Heart left ventricle (tissue), 16 donors: ENCODE data around the gene NEDD4L. TPM values are rescaled to one million over a fixed set of nuclear protein-coding genes. Genes with fewer than 3 reads are reported as not detected.

Experiments
- ATAC-seq, 4 donors: fragments of 200-7000 bp; cut with Tn5 transposase; one replicate each; pipeline ENCODE4 v1.9.1; 2020 to 2022; ENCODE audit warnings: moderate library complexity in 4 of 4, mild to moderate bottlenecking in 3 of 4, moderate number of reproducible peaks in 1 of 4
- DNase-seq, 5 donors: peaks; one replicate each; pipeline ENCODE4 v3.0.0-alpha.2; 2020
- H3K27ac ChIP-seq, 12 donors: fragments of 200-600 bp; sonication (generic) in 4 of 12; one replicate each; pipeline versions ENCODE4 v1.5.0 to v1.8.0; 2016 to 2022; ENCODE audit warnings: mild to moderate bottlenecking in 2 of 12
- H3K27me3 ChIP-seq, 9 donors: fragments of 200-600 bp; sonication (generic) in 2 of 9; one replicate each; pipeline versions ENCODE4 v1.5.1 to v1.8.0; 2016 to 2022; ENCODE audit warnings: mild to moderate bottlenecking in 3 of 9
- H3K36me3 ChIP-seq, 9 donors: fragments of 200-600 bp; sonication (generic) in 2 of 9; one replicate each; pipeline versions ENCODE4 v1.5.0 to v1.8.0; 2018 to 2022; ENCODE audit warnings: mild to moderate bottlenecking in 2 of 9
- H3K4me1 ChIP-seq, 12 donors: fragments of 200-600 bp; sonication (generic) in 4 of 12; one replicate each; pipeline versions ENCODE4 v1.5.0 to v1.8.0; 2016 to 2022; ENCODE audit warnings: mild to moderate bottlenecking in 3 of 12
- H3K4me3 ChIP-seq, 12 donors: fragments of 200-600 bp; sonication (generic) in 4 of 12; one replicate each; pipeline versions ENCODE4 v1.5.0 to v1.8.0; 2017 to 2022; ENCODE audit warnings: mild to moderate bottlenecking in 9 of 12, moderate library complexity in 4 of 12
- H3K9me3 ChIP-seq, 12 donors: fragments of 200-600 bp; sonication (generic) in 4 of 12; one replicate each; pipeline versions ENCODE4 v1.5.0 to v1.8.0; 2016 to 2022; ENCODE audit warnings: mild to moderate bottlenecking in 1 of 12
- POLR2A ChIP-seq, 2 donors: fragments of 450-650 bp; IDR thresholded peaks; one replicate each; pipeline ENCODE4 v1.6.1; 2017; ENCODE audit warnings: antibody characterized with exemption in 2 of 2, mild to moderate bottlenecking in 2 of 2, moderate library complexity in 2 of 2
- WGBS, 4 donors: extraction: QIAGEN DNeasy Blood & Tissue Kit in 2 of 4; methylation state at CpG; one replicate each; pipeline versions ENCODE4 v1.1.5 to v1.1.7; 2013 to 2018; 5-methylcytosine and 5-hydroxymethylcytosine counted together
- intact Hi-C, 10 donors: fragments of 100-400 bp; cut with DNase I; formaldehyde crosslinking; loops; one replicate each; pipeline versions ENCODE4 v1.11.1 to v1.14.2; 2022
- polyA plus RNA-seq, 2 donors: library from polyadenylated mRNA; stranded (reverse); fragments of 200-250 nt; gene quantifications; one replicate each; pipeline ENCODE4 v1.2.3, GENCODE V29; 2013
- total RNA-seq, 9 donors: library from RNA; depleted of rRNA in 2 of 9; stranded (reverse); fragments of >200 nt in 2 of 9; fragmentation: NEBNext Ultra II Directional in 3 of 9; extraction: Animal tissue kit (Norgen Biotek cat#: 25700) in 3 of 9; gene quantifications; one replicate each; pipeline versions ENCODE4 v1.1.0 to v1.2.4, GENCODE V29; 2016 to 2023
- TF ChIP-seq, protein P1 (sequence below), 12 donors: fragments of 200-600 bp; sonication (generic) in 4 of 12; IDR thresholded peaks; one replicate each; pipeline versions ENCODE4 v1.5.0 to v1.8.0; 2018 to 2022; ENCODE audit warnings: antibody characterized with exemption in 12 of 12, mild to moderate bottlenecking in 5 of 12
- donor health status: ischemic (EF 13 %, LVEDD 7.1; RV severe dilation, severe dysfunction).
- donor health status: healthy with polysubstance abuse.
- donor health status: DM: no; HTN: yes; CAD: no.
- donor health status: DM: no; HTN: no; CAD: no.
- donor health status: ischemic (EF 25% LVEDD 6.9; RV normal size, moderate dysfunction).
- donor health status: ischemic (EF 25% LVEDD 5.7; RV mildly dilated, moderate dysfunction).
- donor health status: healthy.
- donor health status: DM: yes; HTN: yes; CAD: no.
- donor health status: ischemic (EF 35%, LVEDD 5.7; RV mildly dilated, moderate dysfunction).
- donor health status: nonischemic (EF 11% LVEDD 7.7; RV severe dilation, severe dysfunction).
- donor health status: DM: yes; HTN: yes; CAD: no.
- donor health status: PGD.
- donor health status: ischemic (EF 29% LVEDD 5.4; RV normal size, mild dysfunction).
- donor health status: nonischemic (EF 23%, LVEDD 6.1; RV moderate dilation, normal function).

The NEDD4L gene
- total and polyA plus RNA-seq, 11 donors: 14.7 to 64.1 (median 51.7) TPM

DNA sequence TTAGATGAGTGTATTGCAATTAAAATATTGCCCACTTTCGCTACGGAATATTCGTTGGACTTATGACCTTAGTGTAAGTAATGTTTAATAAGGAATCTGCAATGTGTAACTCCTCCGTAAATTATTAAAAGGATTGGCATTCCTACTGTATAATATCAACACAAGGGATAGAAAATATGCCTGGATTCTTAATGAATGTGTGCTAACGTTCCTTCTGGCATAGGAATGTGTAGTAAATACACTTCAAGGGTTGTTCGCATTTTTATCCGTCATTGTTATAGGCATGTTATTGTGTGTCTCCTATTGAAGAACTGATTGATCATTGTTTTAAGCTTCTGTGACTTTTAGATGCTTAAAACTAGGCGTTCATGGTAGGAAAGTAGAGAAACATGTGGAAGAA lies 134.5 kb downstream of the NEDD4L start:
- no peaks in the 10 kb centered on the region for H3K27me3 ChIP-seq
- no peak for ATAC-seq
- H3K9me3 ChIP-seq: no peaks in the 10 kb centered on the region
- TF ChIP-seq, protein P1, sequence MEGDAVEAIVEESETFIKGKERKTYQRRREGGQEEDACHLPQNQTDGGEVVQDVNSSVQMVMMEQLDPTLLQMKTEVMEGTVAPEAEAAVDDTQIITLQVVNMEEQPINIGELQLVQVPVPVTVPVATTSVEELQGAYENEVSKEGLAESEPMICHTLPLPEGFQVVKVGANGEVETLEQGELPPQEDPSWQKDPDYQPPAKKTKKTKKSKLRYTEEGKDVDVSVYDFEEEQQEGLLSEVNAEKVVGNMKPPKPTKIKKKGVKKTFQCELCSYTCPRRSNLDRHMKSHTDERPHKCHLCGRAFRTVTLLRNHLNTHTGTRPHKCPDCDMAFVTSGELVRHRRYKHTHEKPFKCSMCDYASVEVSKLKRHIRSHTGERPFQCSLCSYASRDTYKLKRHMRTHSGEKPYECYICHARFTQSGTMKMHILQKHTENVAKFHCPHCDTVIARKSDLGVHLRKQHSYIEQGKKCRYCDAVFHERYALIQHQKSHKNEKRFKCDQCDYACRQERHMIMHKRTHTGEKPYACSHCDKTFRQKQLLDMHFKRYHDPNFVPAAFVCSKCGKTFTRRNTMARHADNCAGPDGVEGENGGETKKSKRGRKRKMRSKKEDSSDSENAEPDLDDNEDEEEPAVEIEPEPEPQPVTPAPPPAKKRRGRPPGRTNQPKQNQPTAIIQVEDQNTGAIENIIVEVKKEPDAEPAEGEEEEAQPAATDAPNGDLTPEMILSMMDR (IDR thresholded peaks at IDR 0.05): no peak
- no peak for TF ChIP-seq POLR2A (IDR thresholded peaks at IDR 0.05)
- no peak overlapping the region for H3K27ac ChIP-seq
- no peak for DNase-seq
- no peaks in the 10 kb centered on the region for H3K36me3 ChIP-seq
- intact Hi-C loops: loop anchor here in 1 of 10 donors (5.0 kb wide), 1 partner anchor 144 kb away; no protein-coding TSS in a partner anchor
- no peak overlapping the region for H3K4me3 ChIP-seq
- 86 to 90% (median 89%) methylated on average over 8 of the region's 8 CpGs for WGBS, 4 donors
- peaks cover 0 to 8% (median 0%) of the 10 kb centered on the region in 12 donors for H3K4me1 ChIP-seq

DNA sequence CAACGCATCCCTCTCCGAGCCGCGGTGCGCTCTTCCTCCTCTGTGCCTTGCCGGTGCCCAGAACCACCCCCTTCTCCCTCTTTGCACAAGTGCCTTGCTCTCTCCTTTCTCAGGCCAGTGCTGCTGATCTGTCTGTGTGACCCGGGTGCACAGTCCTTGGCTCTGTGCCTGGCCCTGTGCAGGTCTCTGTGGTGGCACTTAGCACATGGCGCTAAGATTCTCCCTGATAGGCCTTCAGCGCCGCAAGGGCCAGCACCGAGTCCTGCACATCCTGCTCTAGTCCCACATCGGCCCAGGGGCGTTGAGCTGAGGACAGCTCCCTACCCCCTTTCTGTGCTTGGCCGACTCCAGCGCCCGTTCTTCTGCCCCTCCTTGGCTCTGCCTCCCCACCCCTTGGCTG lies 136.1 kb downstream of the NEDD4L start:
- intact Hi-C loops: loop anchor here in 5 of 10 donors (5.0 to 10.0 kb wide), 5 partner anchors 38 to 315 kb away; no protein-coding TSS in a partner anchor
- WGBS, 4 donors: 86 to 88% (median 88%) methylated on average over 16 of the region's 16 CpGs

DNA sequence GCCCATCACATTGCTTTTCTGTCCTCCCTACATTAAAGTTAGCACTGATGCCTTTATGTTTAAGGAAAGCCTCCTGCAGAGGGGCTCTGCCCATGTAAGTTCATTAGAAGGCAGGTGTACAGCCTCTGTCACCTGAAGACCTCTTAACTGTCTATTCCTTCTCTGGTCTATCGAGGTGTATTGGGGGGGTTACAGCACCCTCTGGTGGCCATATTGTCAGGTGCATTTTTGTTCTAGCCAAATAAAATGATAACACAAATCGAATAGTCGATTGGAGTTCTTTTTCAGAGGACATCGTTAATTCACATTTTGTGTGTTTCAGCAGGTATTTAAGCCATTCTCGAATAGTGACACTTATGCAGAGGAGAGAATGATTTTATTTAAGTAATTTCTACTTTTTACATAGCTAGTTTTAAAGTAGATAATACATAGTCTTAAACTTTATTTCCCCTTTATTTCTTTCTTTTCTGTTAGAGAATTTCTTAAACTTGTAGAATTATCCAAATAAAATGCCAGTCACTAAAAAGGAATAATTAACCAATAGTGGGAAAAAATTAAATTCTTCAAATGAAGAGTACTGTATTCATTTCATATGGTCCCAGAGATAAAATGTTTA lies 136.8 kb downstream of the NEDD4L start:
- no peaks in the 10 kb centered on the region for H3K36me3 ChIP-seq
- ATAC-seq: peak in 2 of 4 donors; percentile 43
- no peak overlapping the region for H3K4me3 ChIP-seq
- H3K4me1 ChIP-seq: peaks cover 0 to 8% (median 0%) of the 10 kb centered on the region in 12 donors
- intact Hi-C loops: loop anchor here in 5 of 10 donors (5.0 to 10.0 kb wide), 5 partner anchors 39 to 314 kb away; no protein-coding TSS in a partner anchor
- no peaks in the 10 kb centered on the region for H3K27me3 ChIP-seq
- WGBS, 4 donors: 26 to 31% (median 29%) methylated on average over 5 of the region's 5 CpGs
- DNase-seq: peak in 1 of 5 donors; percentile 31
- TF ChIP-seq, protein P1 (IDR thresholded peaks at IDR 0.05): peak; percentile 76 to 94 (median 88)
- TF ChIP-seq POLR2A (IDR thresholded peaks at IDR 0.05): no peak
- H3K9me3 ChIP-seq: no peaks in the 10 kb centered on the region
- no peak overlapping the region for H3K27ac ChIP-seq

More for the DNA sequence above, 136.1 kb downstream of the NEDD4L start:
- TF ChIP-seq, protein P1 (IDR thresholded peaks at IDR 0.05): no peak
- TF ChIP-seq POLR2A (IDR thresholded peaks at IDR 0.05): no peak
- Histone ChIP-seq H3K9me3 (no peaks in the 10 kb centered on the region), H3K36me3 (no peaks in the 10 kb centered on the region), H3K27ac (no peak overlapping the region), H3K4me3 (no peak overlapping the region), H3K27me3 (no peaks in the 10 kb centered on the region), H3K4me1 (peaks cover 0 to 8% (median 0%) of the 10 kb centered on the region in 12 donors)
- peak in 1 of 4 donors; percentile 31 for ATAC-seq
- no peak for DNase-seq

DNA sequence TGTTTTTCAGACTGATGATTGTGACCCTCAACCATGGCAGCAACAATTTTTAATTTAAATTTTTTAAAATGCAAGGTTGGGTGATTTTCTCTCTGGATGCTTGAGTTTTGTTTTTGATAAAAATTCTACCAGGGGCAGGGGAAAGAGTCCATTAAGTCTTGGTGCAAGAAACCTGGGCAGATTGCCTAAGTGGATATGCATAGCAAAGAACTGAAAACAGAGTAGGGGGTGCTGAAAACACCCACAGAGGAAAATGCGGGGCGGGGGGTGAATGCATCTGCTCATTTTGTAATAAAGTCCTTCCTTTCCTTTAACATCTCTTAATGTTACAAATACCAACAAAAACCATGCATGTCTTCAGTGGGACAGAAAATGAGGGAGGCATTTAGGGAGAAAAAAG lies 138.0 kb downstream of the NEDD4L start:
- TF ChIP-seq, protein P1 (IDR thresholded peaks at IDR 0.05): no peak
- no peak for TF ChIP-seq POLR2A (IDR thresholded peaks at IDR 0.05)
- Histone ChIP-seq H3K36me3 (no peaks in the 10 kb centered on the region), H3K9me3 (no peaks in the 10 kb centered on the region), H3K27me3 (no peaks in the 10 kb centered on the region), H3K27ac (no peak overlapping the region), H3K4me1 (peaks cover 0 to 10% (median 2%) of the 10 kb centered on the region in 12 donors), H3K4me3 (no peak overlapping the region)
- DNase-seq: no peak
- intact Hi-C loops: loop anchor here in 5 of 10 donors (5.0 to 10.0 kb wide), 5 partner anchors 40 to 313 kb away; no protein-coding TSS in a partner anchor
- no peak for ATAC-seq
- 86 to 94% (median 91%) methylated on average over 2 of the region's 2 CpGs for WGBS, 4 donors
